GM23338 (cell line): Measurements from ENCODE around the gene DNAL1. TPM values are rescaled to one million over a fixed set of nuclear protein-coding genes. Genes with fewer than 3 reads are reported as not detected.

Experiments
- ATAC-seq: fragments of 200-7000 bp; cut with Tn5 transposase; 3 replicates; pipeline ENCODE4 v1.9.1; 2020
- DNase-seq: peaks from one replicate; pipeline ENCODE4 v3.0.0-alpha.2; 2015; ENCODE audit warnings: low spot score
- H2AFZ ChIP-seq: fragments of 200-600 bp; sonication (generic); 2 replicates; pipeline ENCODE4 v1.8.0; 2016; ENCODE audit warnings: antibody characterized with exemption, mild to moderate bottlenecking, moderate library complexity
- H3F3A ChIP-seq: fragments of 200-600 bp; sonication (generic); replicated peaks from 2 replicates; pipeline ENCODE4 v1.8.0; 2017; ENCODE audit warnings: antibody characterized with exemption, mixed run types, low read depth
- H3K27ac ChIP-seq: fragments of 200-600 bp; sonication (generic); 2 replicates; pipeline ENCODE4 v1.6.1; 2016; ENCODE audit warnings: low read depth
- H3K27me3 ChIP-seq: fragments of 200-600 bp; sonication (generic); 2 replicates; pipeline ENCODE4 v1.8.0; 2016; ENCODE audit warnings: mild to moderate bottlenecking, mixed run types, moderate library complexity; ENCODE audit not compliant: insufficient read depth
- H3K36me3 ChIP-seq: fragments of 200-600 bp; sonication (generic); 2 replicates; pipeline ENCODE4 v1.8.0; 2016; ENCODE audit warnings: mild to moderate bottlenecking; ENCODE audit not compliant: insufficient read depth
- H3K4me1 ChIP-seq: fragments of 200-600 bp; sonication (generic); 2 replicates; pipeline ENCODE4 v1.8.0; 2016; ENCODE audit warnings: mild to moderate bottlenecking, moderate library complexity; ENCODE audit not compliant: insufficient read depth
- H3K4me2 ChIP-seq: fragments of 200-600 bp; sonication (generic); 2 replicates; pipeline ENCODE4 v1.7.1; 2017; ENCODE audit warnings: mixed run types
- H3K4me3 ChIP-seq: fragments of 200-600 bp; sonication (generic); 2 replicates; pipeline ENCODE4 v1.6.1; 2016; ENCODE audit warnings: mixed run types
- H3K79me2 ChIP-seq: fragments of 200-600 bp; sonication (generic); replicated peaks from 2 replicates; pipeline ENCODE4 v1.8.0; 2017; ENCODE audit warnings: mild to moderate bottlenecking; ENCODE audit not compliant: insufficient read depth
- H3K9me2 ChIP-seq: fragments of 200-600 bp; sonication (generic); 2 replicates; pipeline ENCODE4 v1.8.0; 2017; ENCODE audit not compliant: insufficient read depth
- H4K20me1 ChIP-seq: fragments of 200-600 bp; sonication (generic); replicated peaks from 2 replicates; pipeline ENCODE4 v1.8.0; 2017; ENCODE audit warnings: mild to moderate bottlenecking; ENCODE audit not compliant: insufficient read depth
- H3K27ac Mint-ChIP-seq: 2 replicates; pipeline ENCODE4 v1.8.0; 2020; ENCODE audit warnings: inconsistent platforms, mild to moderate bottlenecking, moderate library complexity, mixed read lengths
- H3K27me3 Mint-ChIP-seq: 3 replicates; pipeline ENCODE4 v1.8.0; 2022; ENCODE audit warnings: low read depth, mild to moderate bottlenecking, moderate library complexity, mixed read lengths, inconsistent platforms; ENCODE audit not compliant: insufficient read depth, poor library complexity
- H3K36me3 Mint-ChIP-seq: 3 replicates; pipeline ENCODE4 v1.8.0; 2021; ENCODE audit warnings: low read depth, mild to moderate bottlenecking, inconsistent platforms, moderate library complexity, mixed read lengths
- H3K4me1 Mint-ChIP-seq: 3 replicates; pipeline ENCODE4 v1.8.0; 2020; ENCODE audit warnings: mild to moderate bottlenecking, inconsistent platforms, mixed read lengths
- H3K4me3 Mint-ChIP-seq: 3 replicates; pipeline ENCODE4 v1.8.0; 2021; ENCODE audit warnings: moderate library complexity, mild to moderate bottlenecking, inconsistent platforms, mixed read lengths
- H3K9me3 Mint-ChIP-seq: 3 replicates; pipeline ENCODE4 v1.8.0; 2020; ENCODE audit warnings: moderate library complexity, mild to moderate bottlenecking, inconsistent platforms, mixed read lengths
- CREB1 ChIP-seq: fragments of 250-450 bp; sonication (Bioruptor Pico); IDR thresholded peaks from 2 replicates; pipeline ENCODE4 v1.5.0; 2020; ENCODE audit warnings: low read depth, mild to moderate bottlenecking, moderate library complexity
- CTCF ChIP-seq, 2 experiments: fragments of 200-600 bp in 1 of 2; sonication (generic) in 1 of 2; conservative IDR thresholded peaks; 2 replicates each; pipeline versions ENCODE4 v1.5.1 to v1.6.1; 2016 to 2017; ENCODE audit warnings: antibody characterized with exemption in 2 of 2, low read depth in 2 of 2, mild to moderate bottlenecking in 2 of 2, moderate library complexity in 1 of 2
- ETS1 ChIP-seq: IDR thresholded peaks from 2 replicates; pipeline ENCODE4 v1.6.1; 2016; ENCODE audit warnings: antibody characterized with exemption
- EZH2 ChIP-seq: fragments of 200-600 bp; sonication (generic); IDR thresholded peaks from one replicate; pipeline ENCODE4 v1.8.0; 2017; ENCODE audit warnings: antibody characterized with exemption, mild to moderate bottlenecking, low read depth; ENCODE audit not compliant: unreplicated experiment
- EZH2phosphoT487 ChIP-seq: fragments of 200-600 bp; sonication (generic); IDR thresholded peaks from one replicate; pipeline ENCODE4 v1.8.1; 2018; ENCODE audit warnings: antibody characterized with exemption; ENCODE audit not compliant: unreplicated experiment
- JUNB ChIP-seq: IDR thresholded peaks from one replicate; pipeline ENCODE4 v1.6.1; 2016; ENCODE audit warnings: antibody characterized with exemption; ENCODE audit not compliant: unreplicated experiment
- NANOG ChIP-seq: IDR thresholded peaks from 2 replicates; pipeline ENCODE4 v1.6.1; 2016; ENCODE audit warnings: antibody characterized with exemption, borderline replicate concordance
- POLR2AphosphoS5 ChIP-seq: IDR thresholded peaks from 2 replicates; pipeline ENCODE4 v1.6.1; 2016; ENCODE audit warnings: antibody characterized with exemption, low read depth
- REST ChIP-seq: IDR thresholded peaks from one replicate; pipeline ENCODE4 v1.6.1; 2018; ENCODE audit warnings: antibody characterized with exemption; ENCODE audit not compliant: unreplicated experiment
- STAT1 ChIP-seq: IDR thresholded peaks from one replicate; pipeline ENCODE4 v1.6.1; 2016; ENCODE audit warnings: antibody characterized with exemption; ENCODE audit not compliant: unreplicated experiment
- ZNF114 ChIP-seq: fragments of 250-450 bp; sonication (Bioruptor Pico); IDR thresholded peaks from 2 replicates; pipeline ENCODE4 v1.5.0; 2020; ENCODE audit warnings: mild to moderate bottlenecking, moderate library complexity
- ZNF331 ChIP-seq: fragments of 250-450 bp; sonication (Bioruptor Pico); IDR thresholded peaks from 2 replicates; pipeline ENCODE4 v1.5.0; 2020; ENCODE audit warnings: low read depth, mild to moderate bottlenecking, moderate library complexity
- ZNF462 ChIP-seq: fragments of 250-450 bp; sonication (Bioruptor Pico); IDR thresholded peaks from 2 replicates; pipeline ENCODE4 v1.5.0; 2020; ENCODE audit warnings: mild to moderate bottlenecking, moderate library complexity
- polyA plus RNA-seq: library from polyadenylated mRNA; unstranded; fragments of >200 nt; fragmentation: Nextera tagmentation; extraction: Ambion mirVana; gene quantifications from 2 replicates; pipeline ENCODE4 v1.2.1, GENCODE V29; 2016
- total RNA-seq: library from RNA; depleted of rRNA; stranded (reverse); fragments of >200 nt; shearing (Covaris generic); gene quantifications from 2 replicates; pipeline ENCODE4 v1.2.3, GENCODE V29; 2014

DNAL1 gene
- total and polyA plus RNA-seq, 2 experiments from 2014 or later, result 7.6 to 29.3 TPM

- Mint-ChIP-seq H3K27ac (no peak overlapping the region), H3K4me3 (peak overlapping the region; percentile 2; the same call in 2 of the 3 replicates), H3K4me1 (peaks cover 44% of the 10 kb centered on the region), H3K36me3 (peaks cover 9% of the 10 kb centered on the region), H3K27me3 (peaks cover 28% of the 10 kb centered on the region), H3K9me3 (no peaks in the 10 kb centered on the region; the same call in 2 of the 3 replicates)
- ATAC-seq (no peak), DNase-seq (no peak)
- Histone ChIP-seq H3K4me2 (no peak overlapping the region), H3K27me3 (peaks cover 20% of the 10 kb centered on the region; the same call in 1 of the 2 replicates), H3K4me3 (no peak overlapping the region), H3F3A (peaks cover 28% of the 10 kb centered on the region; the same call in 1 of the 2 replicates), H2AFZ (no peak overlapping the region), H3K9me2 (no peaks in the 10 kb centered on the region), H3K4me1 (peaks cover 44% of the 10 kb centered on the region), H4K20me1 (peaks cover 23% of the 10 kb centered on the region), H3K27ac (no peak overlapping the region), H3K36me3 (no peaks in the 10 kb centered on the region), H3K79me2 (peaks cover 29% of the 10 kb centered on the region)
- TF ChIP-seq EZH2phosphoT487, result no peak
- no peak for TF ChIP-seq ZNF331 (CRISPR knock-in tag)
- no peak for TF ChIP-seq NANOG
- no peak for TF ChIP-seq CTCF (conservative IDR thresholded peaks at IDR 0.05; ENCODE audit: low read depth in 2 of 2)
- no peak for TF ChIP-seq EZH2
- no peak for TF ChIP-seq ZNF462 (CRISPR knock-in tag)
- TF ChIP-seq CREB1 (CRISPR knock-in tag), result no peak
- no peak for TF ChIP-seq STAT1
- TF ChIP-seq ETS1, result no peak
- TF ChIP-seq JUNB, result no peak
- no peak for TF ChIP-seq POLR2AphosphoS5
- TF ChIP-seq REST, result no peak
- no peak for TF ChIP-seq ZNF114
These were observed 70.9 kb downstream of the DNAL1 start for GRCh38 chr14:73715707-73716106.
